Epidermal melanocyte (primary cell): Measurements from ENCODE around the gene COQ8A.
"Not testable (repeated sequence)": the region's sequence is repeated elsewhere in the genome, so short reads cannot be mapped to it uniquely, and the experiment has no call there.

Experiments
- DNase-seq: peaks from one replicate; pipeline ENCODE4 v3.0.0; 2011; ENCODE audit warnings: low spot score; ENCODE audit not compliant: insufficient read length

The COQ8A gene

DNA sequence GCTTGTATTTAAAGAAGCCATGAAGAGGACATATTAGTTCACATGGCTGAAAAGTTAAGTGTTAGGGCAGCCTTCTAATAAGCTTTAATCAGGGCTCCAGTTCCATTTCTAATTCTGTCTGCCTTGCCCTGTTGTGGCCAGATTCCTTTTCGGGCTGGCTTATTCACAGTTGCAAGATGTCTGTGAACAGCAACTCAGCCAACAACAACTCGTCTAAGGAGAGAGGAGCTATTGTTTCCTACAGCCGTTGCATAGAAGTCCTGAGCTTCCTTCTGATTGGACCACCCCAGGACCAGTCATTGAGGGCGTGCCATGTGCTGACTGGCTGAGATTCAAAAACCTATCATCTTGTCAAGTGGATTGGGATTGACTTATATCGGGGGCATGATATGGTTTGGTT is 18.6 kb upstream of the COQ8A start:
- DNase-seq = no peak

DNA sequence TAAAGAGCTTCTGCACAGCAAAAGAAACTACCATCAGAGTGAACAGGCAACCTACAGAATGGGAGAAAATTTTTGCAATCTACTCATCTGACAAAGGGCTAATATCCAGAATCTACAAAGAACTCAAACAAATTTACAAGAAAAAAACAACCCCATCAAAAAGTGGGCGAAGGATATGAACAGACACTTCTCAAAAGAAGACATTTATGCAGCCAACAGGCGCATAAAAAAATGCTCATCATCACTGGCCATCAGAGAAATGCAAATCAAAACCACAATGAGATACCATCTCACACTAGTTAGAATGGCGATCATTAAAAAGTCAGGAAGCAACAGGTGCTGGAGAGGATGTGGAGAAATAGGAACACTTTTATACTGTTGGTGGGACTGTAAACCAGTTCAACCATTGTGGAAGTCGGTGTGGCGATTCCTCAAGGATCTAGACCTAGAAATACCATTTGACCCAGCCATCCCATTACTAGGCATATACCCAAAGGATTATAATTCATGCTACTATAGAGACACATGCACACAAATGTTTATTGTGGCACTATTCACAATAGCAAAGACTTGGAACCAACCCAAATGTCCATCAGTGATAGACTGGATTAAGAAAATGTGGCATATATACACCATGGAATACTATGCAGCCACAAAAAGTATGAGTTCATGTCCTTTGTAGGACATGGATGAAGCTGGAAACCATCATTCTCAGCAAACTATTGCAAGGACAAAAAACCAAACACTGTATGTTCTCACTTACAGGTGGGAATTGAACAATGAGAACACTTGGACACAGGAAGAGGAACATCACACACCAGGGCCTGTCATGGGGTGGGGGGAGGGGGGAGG is 10.6 kb upstream of the COQ8A start:
- DNase-seq = not testable (repeated sequence)

GRCh38 chr1:226934483-226935237 is 5.4 kb upstream of the COQ8A start:
- no peak for DNase-seq

DNA sequence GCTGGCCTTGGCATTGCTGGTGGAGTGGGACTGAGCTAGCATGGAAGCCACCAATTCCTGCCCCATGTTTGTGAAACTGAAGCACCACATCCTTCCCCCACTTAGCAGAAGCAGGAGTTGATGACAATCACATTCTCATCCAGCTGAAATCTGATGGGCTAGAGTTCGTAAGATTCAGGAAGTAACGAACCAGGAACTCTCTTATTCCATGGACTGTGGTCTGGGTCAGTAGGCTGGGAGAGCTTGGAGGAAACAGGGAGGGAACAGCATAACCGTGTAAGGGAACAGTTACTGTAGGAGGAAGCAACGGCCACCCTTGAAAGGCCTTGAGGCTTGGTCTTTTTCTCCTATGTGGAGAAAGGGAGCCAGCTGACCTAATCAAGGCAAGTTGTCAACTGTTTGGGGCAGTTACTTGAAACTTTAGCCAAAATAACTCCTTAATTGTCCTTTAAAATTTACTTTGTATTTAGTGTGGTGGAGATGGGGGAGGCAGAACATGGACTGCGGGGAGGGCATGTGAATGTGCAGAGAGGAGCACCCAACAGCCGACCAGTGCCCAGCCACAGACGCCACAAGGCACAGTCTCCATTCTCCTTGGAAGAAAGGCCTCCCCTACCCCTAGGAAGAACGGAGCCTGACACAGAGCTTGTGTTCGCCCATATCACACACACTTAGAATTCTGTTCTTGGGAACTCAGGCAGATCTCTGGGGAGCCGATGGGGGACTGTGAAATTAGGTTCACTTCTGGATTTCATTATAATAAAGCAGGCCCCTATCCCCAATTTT is 2.0 kb upstream of the COQ8A start:
- no peak for DNase-seq

- no peak for DNase-seq
Observed at GRCh38 chr1:226938903-226939437, 1.1 kb upstream of the COQ8A start.

GRCh38 chr1:226939438-226940028 is 561 bp upstream of the COQ8A start:
- no peak for DNase-seq

DNA sequence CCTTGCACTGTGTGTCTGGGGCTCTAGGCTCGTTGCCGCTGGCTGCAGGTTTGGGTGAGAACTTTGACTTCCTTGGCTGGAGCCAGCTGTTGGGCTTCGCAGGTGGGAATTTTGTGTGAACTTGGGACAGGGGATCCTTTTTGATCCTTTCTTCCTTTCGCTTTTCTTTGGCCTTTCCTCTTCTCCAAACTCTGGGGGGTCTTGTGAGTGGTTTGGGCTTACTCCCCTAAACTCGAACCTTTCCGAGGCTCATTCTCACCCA is 643 bp downstream of the COQ8A start:
- no peak for DNase-seq

GRCh38 chr1:226942392-226942791 is 2.3 kb downstream of the COQ8A start:
- DNase-seq = no peak

DNA sequence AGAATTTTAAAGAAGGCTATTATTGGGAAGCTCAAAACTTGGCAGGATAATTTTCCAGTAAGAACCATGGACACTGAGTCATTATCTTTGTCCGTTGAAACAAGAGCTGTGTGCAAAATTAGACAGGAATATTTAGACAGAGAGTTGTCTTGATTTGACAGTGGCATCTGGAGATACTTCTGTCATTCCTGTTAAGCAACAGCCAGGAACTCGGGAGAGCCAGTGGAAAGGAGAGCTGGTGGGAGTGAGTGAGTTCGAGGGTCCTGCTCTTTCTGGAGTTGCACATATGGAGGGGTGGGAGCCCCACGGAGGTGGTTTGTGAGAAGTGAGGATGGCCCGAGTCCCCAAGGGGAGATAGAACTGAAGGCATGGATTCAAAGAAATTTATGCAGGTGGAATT is 3.1 kb downstream of the COQ8A start:
- DNase-seq = no peak

- DNase-seq = no peak
Observed at GRCh38 chr1:226943927-226944326, 3.8 kb downstream of the COQ8A start.

DNA sequence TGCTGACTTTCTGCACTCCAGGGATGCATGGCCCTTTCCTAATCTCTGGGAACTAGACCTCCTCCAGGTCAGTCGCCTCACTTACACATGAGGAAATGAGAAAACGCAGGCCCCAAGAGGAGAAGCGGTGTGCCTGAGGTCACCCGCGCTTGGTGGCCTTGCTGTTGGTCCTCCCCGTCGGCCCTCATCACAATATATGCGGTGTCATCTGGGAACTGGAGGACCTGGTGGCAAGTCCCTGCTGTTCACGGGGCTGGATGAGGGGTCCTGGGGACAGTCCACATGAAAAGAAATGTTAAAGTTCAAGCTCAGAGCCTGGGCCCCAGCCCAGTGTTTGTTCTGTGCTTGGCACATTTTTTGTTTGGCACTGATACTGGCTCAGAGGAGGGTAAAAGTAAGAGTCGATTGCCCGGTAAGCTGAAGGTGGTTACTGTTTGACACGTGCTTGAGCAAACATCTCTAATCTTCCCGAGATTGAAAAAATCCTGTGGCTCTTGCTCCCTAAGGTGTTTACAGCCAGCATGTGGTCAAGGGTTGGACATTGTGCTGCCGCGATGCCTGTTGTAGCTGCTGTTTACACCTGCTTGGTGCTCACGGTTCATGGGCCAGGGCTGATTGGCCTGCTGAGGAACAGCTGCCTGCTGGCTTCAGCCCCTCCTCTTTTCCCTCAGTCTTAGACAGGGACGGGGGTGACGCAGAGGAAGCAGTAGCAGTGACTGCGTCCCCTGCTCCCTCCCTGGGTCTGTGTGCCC is 5.2 kb downstream of the COQ8A start:
- DNase-seq = no peak

- no peak for DNase-seq
Observed at GRCh38 chr1:226945858-226946245, 5.8 kb downstream of the COQ8A start.

- no peak for DNase-seq
Observed at GRCh38 chr1:226946285-226946684, 6.2 kb downstream of the COQ8A start.

DNA sequence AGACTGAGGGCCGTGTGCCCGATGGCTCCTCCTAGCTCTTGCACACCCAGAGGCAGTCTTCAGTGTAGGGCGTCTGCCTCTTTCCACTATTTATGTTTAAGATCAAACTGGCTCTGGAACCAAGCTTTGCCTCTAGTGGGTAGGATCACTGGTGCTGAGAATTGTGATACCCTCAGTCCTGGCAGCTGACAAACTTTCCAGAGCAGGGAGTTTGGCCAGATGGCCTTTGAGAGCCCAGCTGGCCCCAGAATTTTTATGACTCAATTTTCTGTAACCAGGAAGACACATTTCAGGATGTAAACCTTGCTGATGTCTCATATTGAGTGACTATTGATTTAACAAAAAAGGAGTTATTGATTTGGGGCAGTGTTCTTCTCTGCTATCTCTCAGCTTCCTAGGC is 6.7 kb downstream of the COQ8A start:
- no peak for DNase-seq

DNA sequence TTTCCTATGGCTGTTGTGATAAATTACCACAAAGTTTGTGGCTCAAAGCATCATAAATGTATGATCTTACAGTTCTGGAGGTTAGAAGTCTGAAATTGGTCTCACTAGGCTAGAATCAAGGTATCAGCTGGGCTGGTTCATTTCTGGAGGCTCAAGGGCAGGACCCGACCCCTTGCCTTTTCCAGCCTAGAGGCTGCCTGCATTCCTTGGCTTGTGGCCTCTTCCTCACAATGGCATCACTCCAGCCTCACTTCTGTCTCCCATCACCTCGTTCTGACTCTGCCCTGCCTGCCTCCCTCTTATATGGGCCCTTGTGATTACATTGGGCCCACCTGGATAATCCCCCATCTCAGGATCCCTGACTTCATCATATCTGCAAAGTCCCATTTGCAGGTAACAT is 8.0 kb downstream of the COQ8A start:
- DNase-seq = no peak

- no peak for DNase-seq
Observed at GRCh38 chr1:226948480-226948879, 8.4 kb downstream of the COQ8A start.

GRCh38 chr1:226948996-226949395 is 8.9 kb downstream of the COQ8A start:
- DNase-seq = no peak

DNA sequence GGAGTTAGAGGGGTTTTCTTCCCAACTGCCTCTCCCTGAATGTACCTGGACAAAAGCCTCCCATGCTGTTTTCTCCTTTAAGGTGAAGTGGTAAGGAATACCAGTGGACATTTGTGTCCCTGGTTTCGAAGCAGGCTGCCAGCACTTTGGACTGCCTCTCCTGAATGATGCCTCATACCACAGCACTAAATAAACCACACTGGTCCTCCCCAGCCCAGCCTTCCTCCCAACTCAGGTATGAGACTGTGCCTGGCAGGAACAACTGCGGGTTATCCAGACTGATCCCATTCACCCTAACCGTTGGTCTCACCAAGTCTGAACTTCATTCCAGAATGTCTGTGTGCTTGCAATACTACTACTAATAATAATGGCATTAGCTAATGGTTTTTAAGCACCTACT is 9.3 kb downstream of the COQ8A start:
- no peak for DNase-seq

DNA sequence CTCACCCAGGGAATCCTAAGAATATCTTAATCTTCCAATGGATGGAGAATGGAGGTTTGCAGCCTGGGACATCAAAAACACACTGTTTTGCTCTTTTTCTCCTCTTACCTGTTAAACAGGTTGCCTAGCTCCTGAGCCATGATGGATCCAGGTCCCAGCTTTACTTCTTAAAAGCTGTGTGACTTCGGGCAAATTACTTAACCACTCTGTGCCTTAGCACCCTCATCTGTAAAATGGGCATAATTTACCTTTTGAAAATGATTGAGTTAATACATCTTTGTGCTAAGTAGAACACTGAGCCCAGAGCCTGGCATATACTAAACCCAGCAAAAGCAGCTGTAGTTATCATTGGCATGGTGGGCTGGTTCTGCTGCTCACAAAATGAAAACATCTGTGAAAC is 10.2 kb downstream of the COQ8A start:
- DNase-seq = no peak

DNA sequence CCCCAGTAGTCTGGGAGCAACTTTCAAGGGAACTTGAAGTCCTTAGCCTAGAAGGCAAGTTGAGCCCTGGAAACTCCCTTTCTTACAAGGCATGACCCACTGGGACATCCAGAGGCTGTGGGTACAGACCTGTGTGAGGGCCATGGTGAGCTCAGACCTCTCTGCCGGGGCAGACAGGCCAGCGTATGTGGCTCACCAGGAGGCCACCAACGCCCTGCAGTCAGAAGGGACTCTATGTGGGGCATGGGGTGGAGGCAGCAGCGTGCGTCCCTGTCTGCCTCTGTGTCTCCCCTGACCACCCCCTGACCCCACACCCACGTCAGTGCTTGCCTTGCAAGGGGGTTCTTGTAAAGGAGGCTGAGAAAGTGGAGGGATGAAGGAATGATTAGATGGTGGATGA is 10.8 kb downstream of the COQ8A start:
- DNase-seq = no peak
